GM19324 (cell line): ENCODE measurements around the gene NEK11.
"Not testable (repeated sequence)": the region's sequence is repeated elsewhere in the genome, so short reads cannot be mapped to it uniquely, and the experiment has no call there.

ENCODE experiments used
- ATAC-seq: cut with Tn5 transposase; IDR thresholded peaks from one replicate; pipeline ENCODE4 v1.9.1; 2021; ENCODE audit warnings: mild to moderate bottlenecking, moderate library complexity; ENCODE audit not compliant: unreplicated experiment, low FRiP score

The NEK11 gene

DNA sequence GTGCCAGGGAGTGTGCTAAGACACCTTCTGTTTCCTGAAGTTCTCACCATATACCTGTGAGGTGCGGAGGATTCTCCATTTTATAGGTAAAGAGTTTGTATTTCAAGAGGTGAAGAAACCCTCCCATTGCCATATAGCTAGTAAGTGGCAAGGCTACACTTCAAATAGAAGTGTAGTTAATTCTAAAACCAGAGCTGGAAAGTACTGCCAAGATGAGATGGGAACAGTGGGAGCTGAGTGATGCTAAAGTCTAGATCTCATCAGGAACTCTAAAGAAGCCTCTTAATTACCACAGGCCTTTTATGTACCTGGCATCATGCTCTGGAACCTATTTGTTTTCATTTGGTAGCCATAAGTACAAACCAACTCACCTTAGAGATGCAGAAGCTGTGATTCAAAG is 256.3 kb downstream of the NEK11 start:
- no peak for ATAC-seq

DNA sequence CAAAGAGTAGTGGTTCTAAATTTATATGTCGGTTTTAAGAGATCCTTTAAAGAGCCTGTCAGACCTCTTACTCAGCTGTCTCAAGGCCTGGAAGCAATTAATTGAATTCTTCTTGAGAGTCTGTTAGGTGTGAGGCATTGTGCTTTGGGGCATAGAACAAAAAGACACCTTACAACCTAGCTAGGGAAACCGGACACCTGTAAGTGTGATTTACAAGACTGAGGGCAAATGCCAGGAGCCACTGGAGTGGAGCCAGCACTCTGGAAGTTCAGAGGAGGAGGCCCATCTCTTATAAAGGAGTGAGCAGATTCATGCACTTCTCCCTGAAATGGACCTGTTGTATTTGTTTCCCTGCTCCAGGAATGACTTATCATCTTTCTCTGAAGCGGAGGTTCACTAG is 257.2 kb downstream of the NEK11 start:
- no peak for ATAC-seq

DNA sequence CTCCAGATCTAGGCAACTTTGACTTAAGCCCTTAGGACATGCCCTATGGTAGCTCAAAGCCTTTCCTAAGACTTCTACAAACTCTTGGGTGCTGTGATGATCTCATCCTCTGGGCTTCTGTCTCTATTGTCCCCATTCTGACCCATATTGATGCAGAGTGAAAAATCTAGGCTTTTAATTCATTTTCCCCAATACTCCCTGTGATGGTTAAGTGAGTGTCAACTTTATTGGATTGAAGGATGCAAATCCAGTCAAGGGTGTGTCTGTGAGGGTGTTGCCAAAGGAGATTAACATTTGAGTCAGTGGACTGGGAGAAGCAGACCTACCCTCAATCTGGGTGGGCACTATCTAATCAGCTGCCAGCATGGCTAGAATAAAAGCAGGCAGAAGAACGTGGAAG is 257.6 kb downstream of the NEK11 start:
- no peak for ATAC-seq

- ATAC-seq, result no peak
These were observed 258.8 kb downstream of the NEK11 start for GRCh38 chr3:131285456-131285855.

GRCh38 chr3:131299836-131300235 is 273.2 kb downstream of the NEK11 start:
- ATAC-seq, result no peak

- no peak for ATAC-seq
These were observed 277.2 kb downstream of the NEK11 start for GRCh38 chr3:131303848-131304247.

DNA sequence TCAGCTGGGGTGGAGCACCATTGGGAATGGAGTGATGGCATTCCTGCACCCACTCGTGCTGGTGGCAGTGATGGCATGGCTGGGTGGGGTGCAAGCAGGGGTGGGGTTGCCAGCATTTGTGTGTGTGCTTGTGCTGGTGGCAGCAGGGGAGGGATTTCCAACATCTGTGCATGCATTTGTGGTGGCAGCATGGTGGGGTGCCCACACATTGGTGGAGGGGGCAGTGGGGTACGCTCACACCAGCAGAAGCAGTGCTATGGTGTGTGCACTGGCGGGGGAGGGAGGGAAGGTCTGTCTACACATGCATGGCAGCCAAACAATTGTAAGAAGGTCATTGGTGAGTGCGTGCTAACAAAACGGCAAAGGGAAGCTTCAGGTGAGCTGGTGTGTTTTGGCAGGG is 278.2 kb downstream of the NEK11 start:
- no peak for ATAC-seq

- ATAC-seq, result no peak
These were observed 279.6 kb downstream of the NEK11 start for GRCh38 chr3:131306242-131306641.

GRCh38 chr3:131314318-131314717 is 287.6 kb downstream of the NEK11 start:
- ATAC-seq, result no peak

DNA sequence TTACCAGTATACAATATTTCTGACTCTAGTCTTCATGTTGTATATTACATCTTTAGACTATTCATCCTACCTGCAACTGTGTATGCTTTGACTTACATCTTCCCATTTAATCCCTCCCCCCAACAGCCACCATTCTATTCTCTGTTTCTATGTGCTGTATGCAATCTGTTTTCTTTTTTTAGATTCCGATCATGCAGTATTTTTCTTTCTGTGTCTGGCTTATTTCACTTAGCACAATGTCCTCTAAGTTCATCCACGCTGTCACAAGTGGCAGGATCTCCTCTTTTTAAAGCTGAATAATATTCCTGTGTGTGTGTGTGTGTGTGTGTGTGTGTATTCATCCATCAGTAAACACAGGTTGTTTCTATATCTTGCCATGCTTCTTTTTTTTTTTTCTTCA is 288.5 kb downstream of the NEK11 start:
- no peak for ATAC-seq

DNA sequence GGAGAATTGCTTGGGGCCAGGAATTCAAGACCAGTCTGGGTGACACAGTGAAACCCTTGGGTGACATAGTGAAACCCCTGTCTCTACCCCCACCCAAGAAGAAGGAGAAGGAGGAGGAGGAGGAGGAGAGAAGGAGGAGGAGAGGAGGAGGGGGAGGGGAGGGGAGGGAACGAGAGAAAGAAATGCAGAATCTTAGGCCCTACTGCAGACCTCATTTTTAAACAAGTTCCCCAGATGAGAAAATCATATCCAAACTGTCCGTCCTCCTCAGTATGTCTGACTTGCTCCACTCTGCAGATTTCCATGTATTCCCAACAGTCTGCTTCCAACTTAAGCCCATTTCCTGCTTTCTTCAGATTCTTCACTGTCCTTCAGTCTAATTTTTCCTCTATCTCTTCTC is 291.0 kb downstream of the NEK11 start:
- ATAC-seq, result no peak

- no peak for ATAC-seq
These were observed 296.3 kb downstream of the NEK11 start for GRCh38 chr3:131323014-131323413.

DNA sequence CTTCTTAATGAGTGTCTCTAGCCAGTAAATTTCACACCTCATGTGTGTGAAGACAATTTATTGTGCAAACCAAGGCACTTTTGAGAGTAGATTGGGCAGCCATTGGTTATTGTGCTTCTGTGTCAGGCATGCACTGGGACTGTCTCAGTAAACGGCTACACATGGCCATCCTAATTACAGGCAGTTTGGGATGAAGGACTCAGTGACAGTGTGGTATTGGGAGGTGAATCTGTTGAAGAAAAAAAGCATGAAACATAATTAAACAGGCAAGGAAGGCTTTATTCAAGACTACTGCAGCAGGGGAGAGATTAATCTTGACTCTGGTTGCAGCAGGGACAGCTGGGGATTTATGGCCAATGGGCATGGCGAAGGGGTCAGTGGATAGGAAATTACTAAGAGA is 297.1 kb downstream of the NEK11 start:
- ATAC-seq, result no peak

GRCh38 chr3:131324923-131325322 is 298.2 kb downstream of the NEK11 start:
- ATAC-seq, result no peak

GRCh38 chr3:131326307-131326706 is 299.6 kb downstream of the NEK11 start:
- ATAC-seq, result no peak

- ATAC-seq, result no peak
These were observed 302.0 kb downstream of the NEK11 start for GRCh38 chr3:131328721-131329120.

GRCh38 chr3:131329774-131330173 is 303.1 kb downstream of the NEK11 start:
- ATAC-seq, result no peak

- not testable (repeated sequence) for ATAC-seq
These were observed 304.9 kb downstream of the NEK11 start for GRCh38 chr3:131331456-131332085.

GRCh38 chr3:131338948-131339640 is 312.4 kb downstream of the NEK11 start:
- no peak for ATAC-seq

- no peak for ATAC-seq
These were observed 315.1 kb downstream of the NEK11 start for GRCh38 chr3:131341761-131342160.

- no peak for ATAC-seq
These were observed 322.2 kb downstream of the NEK11 start for GRCh38 chr3:131348911-131349310.

DNA sequence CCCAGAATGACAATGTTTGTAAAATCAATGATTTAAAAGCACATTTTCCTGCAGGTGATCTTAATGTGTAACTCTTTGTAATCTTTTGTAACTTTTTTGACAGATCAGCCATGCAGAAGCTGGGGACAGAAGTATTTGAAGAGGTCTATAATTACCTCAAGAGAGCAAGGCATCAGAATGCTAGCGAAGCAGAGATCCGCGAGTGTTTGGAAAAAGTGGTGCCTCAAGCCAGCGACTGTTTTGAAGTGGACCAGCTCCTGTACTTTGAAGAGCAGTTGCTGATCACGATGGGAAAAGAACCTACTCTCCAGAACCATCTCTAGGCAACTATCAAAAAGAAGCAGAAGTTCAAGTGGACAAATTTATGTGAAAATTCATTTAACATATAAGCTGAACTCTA is 322.8 kb downstream of the NEK11 start:
- ATAC-seq, result no peak
